ENCODE data around the gene PHAX.
"Not testable (repeated sequence)": the region's sequence is repeated elsewhere in the genome, so short reads cannot be mapped to it uniquely, and the experiment has no call there.

PHAX gene

DNA sequence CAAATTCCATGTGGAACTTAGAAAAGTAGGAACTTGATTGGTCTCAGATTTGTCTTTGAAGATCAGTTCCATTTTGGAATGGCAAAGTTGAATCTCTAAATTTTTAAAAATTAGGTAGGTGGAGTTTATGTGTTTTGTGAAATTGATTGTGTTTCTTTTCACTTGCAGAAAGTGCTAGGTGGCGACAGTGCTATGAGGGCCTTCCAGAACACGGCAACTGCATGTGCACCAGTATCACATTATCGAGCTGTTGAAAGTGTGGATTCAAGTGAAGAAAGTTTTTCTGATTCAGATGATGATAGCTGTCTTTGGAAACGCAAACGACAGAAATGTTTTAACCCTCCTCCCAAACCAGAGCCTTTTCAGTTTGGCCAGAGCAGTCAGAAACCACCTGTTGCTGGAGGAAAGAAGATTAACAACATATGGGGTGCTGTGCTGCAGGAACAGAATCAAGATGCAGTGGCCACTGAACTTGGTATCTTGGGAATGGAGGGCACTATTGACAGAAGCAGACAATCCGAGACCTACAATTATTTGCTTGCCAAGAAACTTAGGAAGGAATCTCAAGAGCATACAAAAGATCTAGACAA, 2.8 kb downstream of the PHAX start:
- H3K27me3 ChIP-seq (replicated peaks; ENCODE audit: control insufficient read depth, insufficient read depth, low read length, poor library complexity, severe bottlenecking), result no peaks in the 10 kb centered on the region
- no peak overlapping the region for H3K27ac ChIP-seq (ENCODE audit: insufficient read depth, low read length, poor library complexity, severe bottlenecking)
- H3K4me3 ChIP-seq (ENCODE audit: insufficient read depth, low read depth, low read length, poor library complexity, severe bottlenecking), result no peak overlapping the region
- no peaks in the 10 kb centered on the region for H3K9me3 ChIP-seq (ENCODE audit: control insufficient read depth, low read length)
- peaks cover 10% of the 10 kb centered on the region for H3K4me1 ChIP-seq (ENCODE audit: control insufficient read depth, insufficient read depth, low read length, poor library complexity, severe bottlenecking)
- H3K36me3 ChIP-seq (ENCODE audit: control insufficient read depth, insufficient read depth, low read length), result peaks cover 22% of the 10 kb centered on the region
- DNase-seq, result no peak

DNA sequence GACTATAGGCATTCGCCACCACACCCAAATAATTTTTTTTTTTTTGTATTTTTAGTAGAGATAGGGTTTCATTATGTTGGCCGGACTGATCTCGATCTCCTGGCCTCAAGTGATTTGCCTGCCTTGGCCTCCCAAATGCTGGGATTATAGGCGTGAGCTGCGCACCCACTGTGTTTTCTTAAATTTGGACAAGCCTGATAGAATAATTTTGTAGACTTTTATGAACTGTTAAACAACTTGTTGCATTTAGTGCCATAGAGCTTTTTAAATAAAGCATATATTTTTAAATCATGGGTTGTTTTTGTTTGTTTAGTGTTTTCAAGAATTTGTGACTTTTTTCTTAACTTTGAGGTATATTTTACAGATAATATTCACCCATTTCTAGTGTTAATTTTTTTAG, 4.8 kb downstream of the PHAX start:
- no peak for DNase-seq
- H3K4me1 ChIP-seq (ENCODE audit: control insufficient read depth, insufficient read depth, low read length, poor library complexity, severe bottlenecking), result peaks cover 10% of the 10 kb centered on the region
- H3K27ac ChIP-seq (ENCODE audit: insufficient read depth, low read length, poor library complexity, severe bottlenecking), result no peak overlapping the region
- no peaks in the 10 kb centered on the region for H3K27me3 ChIP-seq (replicated peaks; ENCODE audit: control insufficient read depth, insufficient read depth, low read length, poor library complexity, severe bottlenecking)
- H3K9me3 ChIP-seq (ENCODE audit: control insufficient read depth, low read length), result no peaks in the 10 kb centered on the region
- H3K36me3 ChIP-seq (ENCODE audit: control insufficient read depth, insufficient read depth, low read length), result peaks cover 39% of the 10 kb centered on the region
- no peak overlapping the region for H3K4me3 ChIP-seq (ENCODE audit: insufficient read depth, low read depth, low read length, poor library complexity, severe bottlenecking)

DNA sequence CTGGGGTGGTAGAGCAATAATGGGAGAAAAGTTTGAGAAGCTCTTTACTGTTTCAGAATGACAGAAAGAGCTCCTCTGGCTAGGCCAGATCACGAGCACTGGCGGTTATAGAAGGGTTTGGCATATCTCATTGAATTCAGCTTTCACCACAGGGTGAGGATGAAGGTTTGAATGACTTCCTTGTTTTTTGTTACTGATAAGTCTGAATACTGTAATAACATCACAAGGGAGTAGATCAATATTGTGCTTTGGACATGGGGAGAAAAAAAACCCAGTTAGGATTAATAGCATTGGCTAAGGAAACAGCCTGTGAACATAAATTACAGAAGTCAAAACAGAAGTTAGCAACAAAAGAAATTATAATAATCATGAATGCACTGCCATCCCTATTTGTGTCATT, 9.4 kb downstream of the PHAX start:
- no peaks in the 10 kb centered on the region for H3K9me3 ChIP-seq (ENCODE audit: control insufficient read depth, low read length)
- H3K27me3 ChIP-seq (replicated peaks; ENCODE audit: control insufficient read depth, insufficient read depth, low read length, poor library complexity, severe bottlenecking), result no peaks in the 10 kb centered on the region
- no peak overlapping the region for H3K4me3 ChIP-seq (ENCODE audit: insufficient read depth, low read depth, low read length, poor library complexity, severe bottlenecking)
- peaks cover 35% of the 10 kb centered on the region for H3K36me3 ChIP-seq (ENCODE audit: control insufficient read depth, insufficient read depth, low read length)
- H3K4me1 ChIP-seq (ENCODE audit: control insufficient read depth, insufficient read depth, low read length, poor library complexity, severe bottlenecking), result peaks cover 7% of the 10 kb centered on the region
- DNase-seq, result no peak
- no peak overlapping the region for H3K27ac ChIP-seq (ENCODE audit: insufficient read depth, low read length, poor library complexity, severe bottlenecking)

DNA sequence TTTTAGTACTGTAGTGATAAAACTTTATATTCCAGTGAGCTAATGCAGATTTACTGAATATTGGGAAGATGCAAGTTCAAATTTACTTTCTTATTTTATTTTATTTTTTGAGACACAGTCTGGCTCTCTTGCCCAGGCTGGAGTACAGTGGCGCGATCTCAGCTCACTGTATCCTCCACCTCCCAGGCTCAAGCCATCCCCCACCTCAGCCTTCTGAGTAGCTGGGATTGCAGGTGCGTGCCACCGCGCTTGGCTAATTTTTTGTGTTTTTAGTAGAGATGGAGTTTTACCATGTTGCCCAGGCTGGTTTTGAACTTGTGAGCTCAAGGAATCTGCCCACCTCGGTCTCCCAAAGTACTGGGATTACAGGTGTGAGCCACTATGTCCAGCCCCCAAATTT, 9.9 kb downstream of the PHAX start:
- DNase-seq, result no peak
- peaks cover 32% of the 10 kb centered on the region for H3K36me3 ChIP-seq (ENCODE audit: control insufficient read depth, insufficient read depth, low read length)
- no peak overlapping the region for H3K4me3 ChIP-seq (ENCODE audit: insufficient read depth, low read depth, low read length, poor library complexity, severe bottlenecking)
- H3K9me3 ChIP-seq (ENCODE audit: control insufficient read depth, low read length), result no peaks in the 10 kb centered on the region
- H3K27ac ChIP-seq (ENCODE audit: insufficient read depth, low read length, poor library complexity, severe bottlenecking), result no peak overlapping the region
- no peaks in the 10 kb centered on the region for H3K27me3 ChIP-seq (replicated peaks; ENCODE audit: control insufficient read depth, insufficient read depth, low read length, poor library complexity, severe bottlenecking)
- H3K4me1 ChIP-seq (ENCODE audit: control insufficient read depth, insufficient read depth, low read length, poor library complexity, severe bottlenecking), result peaks cover 3% of the 10 kb centered on the region

DNA sequence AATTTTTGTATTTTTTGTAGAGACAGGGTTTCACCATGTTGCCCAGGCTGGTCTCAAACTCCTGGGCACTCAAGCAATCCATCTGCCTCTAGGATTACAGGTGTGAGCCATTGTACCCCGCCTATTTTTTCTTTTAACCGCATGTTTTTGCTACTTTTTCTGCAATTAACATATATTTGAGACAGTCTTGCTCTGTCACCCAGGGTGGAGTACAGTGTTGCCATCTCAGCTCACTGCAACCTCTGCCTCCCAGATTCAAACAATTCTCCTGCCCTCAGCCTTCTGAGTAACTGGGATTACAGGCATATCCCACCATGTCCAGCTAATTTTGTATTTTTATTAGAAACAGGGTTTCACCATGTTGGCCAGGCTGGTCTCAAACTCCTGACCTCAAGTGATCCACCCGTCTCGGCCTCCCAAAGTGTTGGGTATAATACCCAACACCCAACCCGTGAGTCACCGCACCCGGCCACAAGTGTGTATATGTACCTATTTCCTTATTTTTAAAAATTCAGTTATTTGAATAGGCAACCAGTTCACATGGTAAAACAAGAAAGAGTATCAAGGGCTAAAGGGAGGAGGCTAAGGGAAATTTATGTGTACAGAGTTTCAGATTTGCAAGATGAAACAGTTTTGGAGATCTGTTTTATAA, 13.3 kb downstream of the PHAX start:
- Histone ChIP-seq H3K36me3 (ENCODE audit: control insufficient read depth, insufficient read depth, low read length) (peaks cover 37% of the 10 kb centered on the region), H3K27me3 (replicated peaks; ENCODE audit: control insufficient read depth, insufficient read depth, low read length, poor library complexity, severe bottlenecking) (no peaks in the 10 kb centered on the region), H3K4me3 (ENCODE audit: insufficient read depth, low read depth, low read length, poor library complexity, severe bottlenecking) (no peak overlapping the region), H3K27ac (ENCODE audit: insufficient read depth, low read length, poor library complexity, severe bottlenecking) (no peak overlapping the region), H3K9me3 (ENCODE audit: control insufficient read depth, low read length) (no peaks in the 10 kb centered on the region), H3K4me1 (ENCODE audit: control insufficient read depth, insufficient read depth, low read length, poor library complexity, severe bottlenecking) (peaks cover 3% of the 10 kb centered on the region)
- no peak for DNase-seq

DNA sequence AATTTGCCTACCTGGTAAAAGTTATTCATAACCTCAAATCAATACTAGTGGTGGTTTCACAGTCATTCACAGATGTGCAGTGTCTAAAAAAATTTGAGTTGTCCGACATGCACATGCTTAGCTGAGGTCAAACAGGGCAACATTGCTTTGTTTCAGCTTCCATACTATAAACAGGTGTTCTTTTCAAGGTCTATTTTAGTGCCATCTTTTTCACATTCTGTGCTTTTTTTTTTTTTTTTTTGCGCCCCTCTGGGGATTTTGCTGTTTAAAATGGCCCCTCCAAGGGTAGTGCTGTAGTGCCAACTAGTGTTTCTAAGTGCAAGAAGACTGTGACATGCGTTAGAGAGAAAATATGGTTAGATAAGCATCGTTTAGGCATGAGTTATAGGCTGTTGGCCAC, 14.5 kb downstream of the PHAX start:
- Histone ChIP-seq H3K27ac (ENCODE audit: insufficient read depth, low read length, poor library complexity, severe bottlenecking) (no peak overlapping the region), H3K4me3 (ENCODE audit: insufficient read depth, low read depth, low read length, poor library complexity, severe bottlenecking) (no peak overlapping the region), H3K9me3 (ENCODE audit: control insufficient read depth, low read length) (no peaks in the 10 kb centered on the region), H3K27me3 (replicated peaks; ENCODE audit: control insufficient read depth, insufficient read depth, low read length, poor library complexity, severe bottlenecking) (no peaks in the 10 kb centered on the region), H3K4me1 (ENCODE audit: control insufficient read depth, insufficient read depth, low read length, poor library complexity, severe bottlenecking) (peaks cover 3% of the 10 kb centered on the region), H3K36me3 (ENCODE audit: control insufficient read depth, insufficient read depth, low read length) (peaks cover 30% of the 10 kb centered on the region)
- no peak for DNase-seq

DNA sequence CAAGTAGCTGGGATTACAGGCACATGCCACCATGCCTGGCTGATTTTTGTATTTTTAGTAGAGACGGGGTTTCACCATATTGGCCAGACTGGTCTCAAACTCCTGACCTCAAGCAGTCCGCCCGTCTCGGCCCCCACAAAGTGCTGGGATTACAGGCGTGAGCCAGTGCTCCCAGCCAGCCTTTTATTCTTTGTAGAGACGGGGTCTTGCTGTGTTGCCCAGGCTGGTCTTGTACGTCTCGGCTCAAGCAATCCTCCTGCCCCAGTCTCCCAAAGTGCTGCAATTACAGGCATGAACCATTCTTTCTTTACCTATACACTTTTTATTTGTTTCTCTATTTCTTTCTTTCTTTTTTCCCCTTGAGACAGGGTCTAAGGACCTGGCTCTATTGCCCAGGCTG, 16.9 kb downstream of the PHAX start:
- not testable (repeated sequence) for DNase-seq; H3K27me3 ChIP-seq (replicated peaks; ENCODE audit: control insufficient read depth, insufficient read depth, low read length, poor library complexity, severe bottlenecking); H3K27ac ChIP-seq (ENCODE audit: insufficient read depth, low read length, poor library complexity, severe bottlenecking); H3K4me3 ChIP-seq (ENCODE audit: insufficient read depth, low read depth, low read length, poor library complexity, severe bottlenecking); H3K9me3 ChIP-seq (ENCODE audit: control insufficient read depth, low read length); H3K4me1 ChIP-seq (ENCODE audit: control insufficient read depth, insufficient read depth, low read length, poor library complexity, severe bottlenecking)
- peaks cover 24% of the 10 kb centered on the region for H3K36me3 ChIP-seq (ENCODE audit: control insufficient read depth, insufficient read depth, low read length)

DNA sequence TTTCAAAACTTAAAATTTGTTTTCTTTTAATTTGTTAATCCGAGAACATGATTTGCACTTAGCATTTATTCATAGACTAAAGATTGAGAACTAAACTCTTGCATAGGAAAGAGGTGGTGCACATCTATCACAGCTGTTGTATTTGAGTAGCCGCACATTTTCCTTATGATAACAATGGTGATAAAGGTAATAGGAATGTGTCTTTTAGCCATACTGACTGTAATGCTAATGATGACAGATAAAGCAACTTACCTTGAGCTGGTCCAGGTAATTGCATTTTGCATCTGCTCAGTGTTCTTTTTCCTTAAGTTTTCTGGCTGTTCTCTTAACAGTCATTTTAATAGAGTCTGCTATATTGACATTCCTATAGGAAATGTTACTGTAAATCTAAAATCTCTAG, 19.0 kb downstream of the PHAX start:
- no peaks in the 10 kb centered on the region for H3K9me3 ChIP-seq (ENCODE audit: control insufficient read depth, low read length)
- no peak for DNase-seq
- no peak overlapping the region for H3K4me3 ChIP-seq (ENCODE audit: insufficient read depth, low read depth, low read length, poor library complexity, severe bottlenecking)
- H3K27me3 ChIP-seq (replicated peaks; ENCODE audit: control insufficient read depth, insufficient read depth, low read length, poor library complexity, severe bottlenecking), result no peaks in the 10 kb centered on the region
- H3K4me1 ChIP-seq (ENCODE audit: control insufficient read depth, insufficient read depth, low read length, poor library complexity, severe bottlenecking), result no peaks in the 10 kb centered on the region
- H3K36me3 ChIP-seq (ENCODE audit: control insufficient read depth, insufficient read depth, low read length), result peaks cover 34% of the 10 kb centered on the region
- H3K27ac ChIP-seq (ENCODE audit: insufficient read depth, low read length, poor library complexity, severe bottlenecking), result no peak overlapping the region

DNA sequence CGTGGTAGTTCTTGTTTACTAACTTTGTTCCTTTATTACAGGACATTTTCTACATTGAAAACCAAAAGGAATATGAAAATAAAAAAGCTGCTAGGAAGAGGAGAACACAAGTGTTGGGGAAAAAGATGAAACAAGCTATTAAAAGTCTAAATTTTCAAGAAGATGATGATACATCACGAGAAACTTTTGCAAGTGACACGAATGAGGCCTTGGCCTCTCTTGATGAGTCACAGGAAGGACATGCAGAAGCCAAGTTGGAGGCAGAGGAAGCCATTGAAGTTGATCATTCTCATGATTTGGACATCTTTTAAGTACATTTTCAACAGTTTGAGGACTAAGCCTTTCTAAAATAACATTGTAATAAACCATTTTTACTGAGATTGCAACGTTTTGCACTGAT, 23.8 kb downstream of the PHAX start:
- H3K36me3 ChIP-seq (ENCODE audit: control insufficient read depth, insufficient read depth, low read length), result peaks cover 28% of the 10 kb centered on the region
- no peak overlapping the region for H3K4me3 ChIP-seq (ENCODE audit: insufficient read depth, low read depth, low read length, poor library complexity, severe bottlenecking)
- no peaks in the 10 kb centered on the region for H3K9me3 ChIP-seq (ENCODE audit: control insufficient read depth, low read length)
- no peak for DNase-seq
- H3K4me1 ChIP-seq (ENCODE audit: control insufficient read depth, insufficient read depth, low read length, poor library complexity, severe bottlenecking), result no peaks in the 10 kb centered on the region
- no peaks in the 10 kb centered on the region for H3K27me3 ChIP-seq (replicated peaks; ENCODE audit: control insufficient read depth, insufficient read depth, low read length, poor library complexity, severe bottlenecking)
- H3K27ac ChIP-seq (ENCODE audit: insufficient read depth, low read length, poor library complexity, severe bottlenecking), result no peak overlapping the region

DNA sequence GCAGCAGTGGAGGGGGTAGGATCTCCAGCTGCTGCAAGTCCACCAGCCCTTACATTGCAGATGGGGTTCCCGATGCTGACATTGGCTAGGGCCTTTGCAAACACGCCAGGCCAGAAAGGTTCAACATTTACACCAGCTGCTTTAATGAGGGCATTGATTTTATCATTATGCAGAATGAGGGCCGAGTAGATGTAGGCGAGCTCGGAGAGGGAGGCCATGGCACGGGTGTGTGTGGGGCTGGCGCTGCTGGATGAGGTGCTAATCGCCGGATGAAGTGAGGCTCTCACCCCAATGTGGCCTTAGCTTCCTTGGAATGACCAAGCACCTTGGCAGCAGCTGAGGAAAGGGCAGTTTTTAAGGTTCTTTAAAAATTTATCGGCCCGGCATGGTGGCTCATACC, 27.4 kb downstream of the PHAX start:
- Histone ChIP-seq H3K4me1 (ENCODE audit: control insufficient read depth, insufficient read depth, low read length, poor library complexity, severe bottlenecking) (no peaks in the 10 kb centered on the region), H3K27me3 (replicated peaks; ENCODE audit: control insufficient read depth, insufficient read depth, low read length, poor library complexity, severe bottlenecking) (no peaks in the 10 kb centered on the region), H3K9me3 (ENCODE audit: control insufficient read depth, low read length) (no peaks in the 10 kb centered on the region), H3K4me3 (ENCODE audit: insufficient read depth, low read depth, low read length, poor library complexity, severe bottlenecking) (no peak overlapping the region), H3K27ac (ENCODE audit: insufficient read depth, low read length, poor library complexity, severe bottlenecking) (no peak overlapping the region), H3K36me3 (ENCODE audit: control insufficient read depth, insufficient read depth, low read length) (peaks cover 17% of the 10 kb centered on the region)
- DNase-seq, result no peak

All from effector memory CD4-positive, alpha-beta T cell (primary cell).